ENCODE measurements around the gene FBN3.
A peak's percentile ranks its signal among the peaks of the same experiment; 100 is the strongest.

FBN3 gene

GRCh38 chr19:8087876-8088275 is 61.5 kb downstream of the FBN3 start:
- DNase-seq = no peak

- no peak for DNase-seq
Observed at GRCh38 chr19:8086849-8087248, 62.5 kb downstream of the FBN3 start.

GRCh38 chr19:8085598-8086408 is 63.6 kb downstream of the FBN3 start:
- DNase-seq = peak; percentile 62

GRCh38 chr19:8084152-8084551 is 65.2 kb downstream of the FBN3 start:
- no peak for DNase-seq

GRCh38 chr19:8083141-8083540 is 66.3 kb downstream of the FBN3 start:
- DNase-seq = no peak

- DNase-seq = no peak
Observed at GRCh38 chr19:8081569-8082550, 67.5 kb downstream of the FBN3 start.

GRCh38 chr19:8080832-8081231 is 68.6 kb downstream of the FBN3 start:
- no peak for DNase-seq

GRCh38 chr19:8079988-8080387 is 69.4 kb downstream of the FBN3 start:
- peak; percentile 20 for DNase-seq

- no peak for DNase-seq
Observed at GRCh38 chr19:8075158-8076074, 74.0 kb downstream of the FBN3 start.

GRCh38 chr19:8074501-8074900 is 74.9 kb downstream of the FBN3 start:
- no peak for DNase-seq

- no peak for DNase-seq
Observed at GRCh38 chr19:8071912-8072311, 77.5 kb downstream of the FBN3 start.

GRCh38 chr19:8069096-8069973 is 80.1 kb downstream of the FBN3 start:
- DNase-seq = peak; percentile 21

GRCh38 chr19:8065875-8066261 is 83.5 kb downstream of the FBN3 start:
- no peak for DNase-seq

GRCh38 chr19:8064911-8065874 is 84.2 kb downstream of the FBN3 start:
- no peak for DNase-seq

GRCh38 chr19:8057545-8058270 is 91.7 kb downstream of the FBN3 start:
- no peak for DNase-seq

GRCh38 chr19:8056533-8056932 is 92.9 kb downstream of the FBN3 start:
- DNase-seq = no peak

- DNase-seq = no peak
Observed at GRCh38 chr19:8054169-8054568, 95.2 kb downstream of the FBN3 start.

GRCh38 chr19:8052464-8052859 is 96.9 kb downstream of the FBN3 start, which contains the start of gene CCL25:
Gene CCL25, plus strand, starts transcription at chr19:8052760. Its CDS starts 290 bp downstream, at chr19:8053050.
- no peak for DNase-seq

- DNase-seq = peak; percentile 81
Observed at GRCh38 chr19:8050274-8051096, 98.9 kb downstream of the FBN3 start.
